HL-60 (cell line): Measurements from ENCODE around the gene PGGHG.

ENCODE experiments used
- POLR2AphosphoS5 ChIP-seq: IDR thresholded peaks from 2 replicates; pipeline ENCODE4 v1.6.1; 2012; ENCODE audit warnings: low read depth
- REST ChIP-seq: IDR thresholded peaks from 2 replicates; pipeline ENCODE4 v1.6.1; 2012; ENCODE audit warnings: low read depth; ENCODE audit not compliant: insufficient replicate concordance
- TF ChIP-seq, protein P1 (sequence below): IDR thresholded peaks from one replicate; pipeline ENCODE4 v1.5.1; 2011; ENCODE audit warnings: low read length, control low read depth, inconsistent platforms; ENCODE audit not compliant: insufficient read depth

DNA sequence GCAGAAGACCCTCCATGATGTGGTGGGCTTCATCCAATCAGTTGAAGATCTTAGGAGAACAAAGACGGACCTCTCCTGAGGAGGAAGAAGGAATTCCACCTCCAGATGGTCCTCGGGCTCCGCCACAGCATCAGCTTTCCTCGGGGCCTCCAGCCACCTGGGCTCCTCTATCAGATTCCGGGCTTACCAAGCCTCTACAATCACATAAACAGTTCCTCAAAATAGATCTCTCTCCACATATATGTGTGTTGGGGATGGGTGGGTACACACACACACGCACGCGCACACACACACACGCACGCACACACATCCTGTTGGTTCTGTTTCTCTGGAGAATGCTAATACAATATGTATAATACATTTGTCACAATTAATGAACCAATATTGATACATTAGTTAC is 29.5 kb upstream of the PGGHG start:
- TF ChIP-seq, protein P1, sequence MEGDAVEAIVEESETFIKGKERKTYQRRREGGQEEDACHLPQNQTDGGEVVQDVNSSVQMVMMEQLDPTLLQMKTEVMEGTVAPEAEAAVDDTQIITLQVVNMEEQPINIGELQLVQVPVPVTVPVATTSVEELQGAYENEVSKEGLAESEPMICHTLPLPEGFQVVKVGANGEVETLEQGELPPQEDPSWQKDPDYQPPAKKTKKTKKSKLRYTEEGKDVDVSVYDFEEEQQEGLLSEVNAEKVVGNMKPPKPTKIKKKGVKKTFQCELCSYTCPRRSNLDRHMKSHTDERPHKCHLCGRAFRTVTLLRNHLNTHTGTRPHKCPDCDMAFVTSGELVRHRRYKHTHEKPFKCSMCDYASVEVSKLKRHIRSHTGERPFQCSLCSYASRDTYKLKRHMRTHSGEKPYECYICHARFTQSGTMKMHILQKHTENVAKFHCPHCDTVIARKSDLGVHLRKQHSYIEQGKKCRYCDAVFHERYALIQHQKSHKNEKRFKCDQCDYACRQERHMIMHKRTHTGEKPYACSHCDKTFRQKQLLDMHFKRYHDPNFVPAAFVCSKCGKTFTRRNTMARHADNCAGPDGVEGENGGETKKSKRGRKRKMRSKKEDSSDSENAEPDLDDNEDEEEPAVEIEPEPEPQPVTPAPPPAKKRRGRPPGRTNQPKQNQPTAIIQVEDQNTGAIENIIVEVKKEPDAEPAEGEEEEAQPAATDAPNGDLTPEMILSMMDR: no peak
- TF ChIP-seq REST (no peak), POLR2AphosphoS5 (no peak)
